Cardiac muscle cell (in vitro differentiated cells and primary cell): ENCODE results near the gene DCAF15. TPM values are rescaled to one million over a fixed set of nuclear protein-coding genes. Genes with fewer than 3 reads are reported as not detected.

Experiments
- DNase-seq, 2 donors: peaks; one replicate each; pipeline versions ENCODE4 v3.0.0 to v3.0.0-alpha.2; 2010 to 2017; ENCODE audit warnings: low read depth in 1 of 2, low spot score in 1 of 2
- H3K27ac ChIP-seq: fragments of 200-600 bp; sonication (generic); 2 replicates; pipeline ENCODE4 v1.5.1; 2016
- H3K27me3 ChIP-seq: fragments of 200-600 bp; sonication (generic); 2 replicates; pipeline ENCODE4 v1.6.0; 2016; ENCODE audit warnings: control low read depth
- H3K36me3 ChIP-seq: fragments of 200-600 bp; sonication (generic); 2 replicates; pipeline ENCODE4 v1.5.1; 2016; ENCODE audit warnings: control low read depth
- H3K4me1 ChIP-seq: fragments of 200-600 bp; sonication (generic); 2 replicates; pipeline ENCODE4 v1.8.1; 2017; ENCODE audit warnings: low read depth, mild to moderate bottlenecking, mixed run types
- H3K4me3 ChIP-seq: fragments of 200-600 bp; sonication (generic); 2 replicates; pipeline ENCODE4 v1.5.1; 2016; ENCODE audit warnings: mild to moderate bottlenecking
- H3K9me3 ChIP-seq: fragments of 200-600 bp; sonication (generic); 2 replicates; pipeline ENCODE4 v1.5.1; 2017; ENCODE audit warnings: low read depth, mild to moderate bottlenecking, control low read depth
- CTCF ChIP-seq: IDR thresholded peaks from 2 replicates; pipeline ENCODE4 v1.5.1; 2012; ENCODE audit warnings: low read depth, mild to moderate bottlenecking, low read length
- polyA plus RNA-seq: library from polyadenylated mRNA; unstranded; fragments of >200 nt; fragmentation: Nextera tagmentation; extraction: Ambion mirVana; gene quantifications from 2 replicates; pipeline ENCODE4 v1.2.1, GENCODE V29; 2016
- total RNA-seq: library from RNA; depleted of rRNA; stranded (reverse); fragments of >200 nt; gene quantifications from 2 replicates; pipeline ENCODE4 v1.2.3, GENCODE V29; 2016

The DCAF15 gene
- total and polyA plus RNA-seq, 2 experiments from 2014 or later, result 33.3 to 44.6 TPM

- TF ChIP-seq CTCF, result no peak
- Histone ChIP-seq H3K27me3 (no peaks in the 10 kb centered on the region), H3K4me3 (no peak overlapping the region), H3K27ac (no peak overlapping the region), H3K4me1 (peaks cover 7% of the 10 kb centered on the region), H3K9me3 (no peaks in the 10 kb centered on the region), H3K36me3 (no peaks in the 10 kb centered on the region)
- DNase-seq, result no peak
These were observed 28.0 kb downstream of the DCAF15 start for GRCh38 chr19:13980340-13980739.

GRCh38 chr19:13981021-13981420, 28.7 kb downstream of the DCAF15 start:
- Histone ChIP-seq H3K27ac (no peak overlapping the region), H3K4me1 (peaks cover 11% of the 10 kb centered on the region), H3K4me3 (no peak overlapping the region), H3K27me3 (no peaks in the 10 kb centered on the region), H3K9me3 (no peaks in the 10 kb centered on the region), H3K36me3 (no peaks in the 10 kb centered on the region)
- no peak for TF ChIP-seq CTCF
- DNase-seq, result no peak

DNA sequence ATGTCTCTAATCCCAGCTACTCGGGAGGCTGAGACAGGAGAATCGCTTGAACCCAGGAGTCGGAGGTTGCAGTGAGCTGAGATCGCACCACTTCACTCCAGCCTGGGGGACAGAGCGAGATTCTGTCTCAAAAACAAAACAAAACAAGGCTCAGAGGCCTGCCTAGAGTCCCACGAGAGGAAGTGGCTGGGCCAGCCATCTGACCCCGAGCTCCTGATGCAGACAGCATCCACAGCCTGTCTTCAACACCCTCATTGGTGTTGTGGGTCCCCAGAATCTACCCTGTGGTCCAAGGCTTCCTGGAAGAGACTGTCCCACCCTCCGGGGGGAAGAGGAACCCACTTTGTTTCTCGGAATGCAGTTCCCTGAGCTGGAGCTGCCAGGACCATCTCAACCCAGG, 29.2 kb downstream of the DCAF15 start:
- H3K36me3 ChIP-seq, result no peaks in the 10 kb centered on the region
- H3K9me3 ChIP-seq, result no peaks in the 10 kb centered on the region
- peaks cover 16% of the 10 kb centered on the region for H3K4me1 ChIP-seq
- TF ChIP-seq CTCF, result no peak
- no peak overlapping the region for H3K27ac ChIP-seq
- DNase-seq, result no peak
- H3K27me3 ChIP-seq, result no peaks in the 10 kb centered on the region
- H3K4me3 ChIP-seq, result no peak overlapping the region

GRCh38 chr19:13981988-13982501, 29.7 kb downstream of the DCAF15 start:
- Histone ChIP-seq H3K27me3 (no peaks in the 10 kb centered on the region), H3K4me3 (no peak overlapping the region), H3K9me3 (no peaks in the 10 kb centered on the region), H3K36me3 (no peaks in the 10 kb centered on the region), H3K27ac (no peak overlapping the region), H3K4me1 (peaks cover 20% of the 10 kb centered on the region)
- no peak for TF ChIP-seq CTCF
- DNase-seq, result no peak

DNA sequence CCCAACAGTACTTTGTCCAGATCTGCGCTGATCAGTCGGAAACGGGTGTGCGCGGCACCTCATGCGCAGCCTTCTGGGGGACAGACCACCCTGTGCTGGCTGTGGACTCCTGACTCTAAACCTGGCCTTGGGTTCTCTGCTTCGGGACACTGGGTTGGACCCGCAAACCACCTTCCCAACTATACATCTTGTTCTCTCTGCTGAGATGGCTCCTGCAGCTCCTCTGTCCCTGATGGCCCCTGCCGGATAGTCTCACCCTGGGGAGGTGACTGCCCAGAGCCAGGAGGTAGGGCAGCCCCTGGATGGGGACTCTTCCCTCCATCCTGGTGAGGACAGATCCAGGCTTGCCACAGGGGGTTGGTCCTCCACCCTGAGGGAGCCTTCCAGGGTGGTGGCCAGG, 30.5 kb downstream of the DCAF15 start:
- Histone ChIP-seq H3K4me1 (peaks cover 20% of the 10 kb centered on the region), H3K27me3 (no peaks in the 10 kb centered on the region), H3K9me3 (no peaks in the 10 kb centered on the region), H3K4me3 (no peak overlapping the region), H3K36me3 (no peaks in the 10 kb centered on the region), H3K27ac (no peak overlapping the region)
- no peak for TF ChIP-seq CTCF
- no peak for DNase-seq
